ENCODE results near the gene TEX12.

TEX12 gene

DNA sequence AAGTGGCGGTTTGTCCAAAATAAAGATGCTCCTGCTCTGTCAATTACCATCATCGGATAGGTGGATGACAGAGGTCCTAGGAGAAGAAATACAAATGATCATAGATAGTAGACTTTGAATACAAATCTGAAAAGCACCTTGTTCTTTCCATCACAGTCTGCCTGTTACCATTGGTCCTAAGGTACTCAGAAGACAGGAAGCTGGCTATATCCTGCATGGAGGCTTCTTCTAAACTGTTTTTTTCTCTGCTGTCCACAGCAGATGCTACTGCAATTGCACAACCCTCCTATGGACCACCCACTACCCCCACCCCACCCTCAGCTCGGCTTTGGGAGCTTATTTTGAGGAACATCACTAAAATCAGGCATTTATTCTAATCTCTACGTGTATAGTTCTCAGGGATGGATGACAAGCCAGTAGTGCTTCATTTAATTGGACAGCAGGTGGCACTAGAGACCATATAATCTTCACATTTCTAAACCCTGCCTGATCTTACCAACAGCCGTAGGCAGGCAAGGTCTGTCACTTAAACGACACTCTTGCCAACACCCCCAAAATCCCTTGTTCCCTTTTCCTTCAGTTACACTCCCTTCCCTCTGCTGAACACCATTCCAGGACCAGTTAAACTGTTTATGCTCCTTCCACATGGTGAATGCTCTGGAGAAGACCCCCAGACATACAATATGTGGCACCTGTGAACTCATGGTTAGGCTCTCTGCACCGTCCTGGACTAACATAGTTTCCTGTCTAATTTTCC, 52.5 kb downstream of the TEX12 start:
- H3K4me3 ChIP-seq (ENCODE audit: low read length): no peak overlapping the region
- TF ChIP-seq, protein P1, sequence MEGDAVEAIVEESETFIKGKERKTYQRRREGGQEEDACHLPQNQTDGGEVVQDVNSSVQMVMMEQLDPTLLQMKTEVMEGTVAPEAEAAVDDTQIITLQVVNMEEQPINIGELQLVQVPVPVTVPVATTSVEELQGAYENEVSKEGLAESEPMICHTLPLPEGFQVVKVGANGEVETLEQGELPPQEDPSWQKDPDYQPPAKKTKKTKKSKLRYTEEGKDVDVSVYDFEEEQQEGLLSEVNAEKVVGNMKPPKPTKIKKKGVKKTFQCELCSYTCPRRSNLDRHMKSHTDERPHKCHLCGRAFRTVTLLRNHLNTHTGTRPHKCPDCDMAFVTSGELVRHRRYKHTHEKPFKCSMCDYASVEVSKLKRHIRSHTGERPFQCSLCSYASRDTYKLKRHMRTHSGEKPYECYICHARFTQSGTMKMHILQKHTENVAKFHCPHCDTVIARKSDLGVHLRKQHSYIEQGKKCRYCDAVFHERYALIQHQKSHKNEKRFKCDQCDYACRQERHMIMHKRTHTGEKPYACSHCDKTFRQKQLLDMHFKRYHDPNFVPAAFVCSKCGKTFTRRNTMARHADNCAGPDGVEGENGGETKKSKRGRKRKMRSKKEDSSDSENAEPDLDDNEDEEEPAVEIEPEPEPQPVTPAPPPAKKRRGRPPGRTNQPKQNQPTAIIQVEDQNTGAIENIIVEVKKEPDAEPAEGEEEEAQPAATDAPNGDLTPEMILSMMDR (IDR thresholded peaks at IDR 0.05; ENCODE audit: insufficient read depth, low read depth, low read length, missing control alignments): peak; percentile 67
- DNase-seq (ENCODE audit: low read depth): peak; percentile 82

- no peak overlapping the region for H3K4me3 ChIP-seq (ENCODE audit: low read length)
- TF ChIP-seq, protein P1 (IDR thresholded peaks at IDR 0.05; ENCODE audit: insufficient read depth, low read depth, low read length, missing control alignments): no peak
- peak; percentile 60 for DNase-seq (ENCODE audit: low read depth)
Measured at GRCh38 chr11:112221274-112221835, 54.2 kb downstream of the TEX12 start.
